ENCODE data around the gene HDGF. TPM values are rescaled to one million over a fixed set of nuclear protein-coding genes. Genes with fewer than 3 reads are reported as not detected.
"Not testable (repeated sequence)": the region's sequence is repeated elsewhere in the genome, so short reads cannot be mapped to it uniquely, and the experiment has no call there.

The HDGF gene
- total and polyA plus RNA-seq, 4 donors = 41.7 to 148 (median 119) TPM

GRCh38 chr1:156757572-156758253 lies 6.2 kb upstream of the HDGF start:
- not testable (repeated sequence) for H3K36me3 ChIP-seq (ENCODE audit: control insufficient read depth in 4 of 4, insufficient read depth in 3 of 4, low read depth in 1 of 4, low read length in 3 of 4); DNase-seq (ENCODE audit: low spot score); H3K9ac ChIP-seq (ENCODE audit: low read depth in 1 of 2, low read length in 2 of 2); H3K9me3 ChIP-seq (ENCODE audit: control insufficient read depth in 4 of 4, low read length in 3 of 4); H3K4me3 ChIP-seq (ENCODE audit: low read depth in 1 of 3, low read length in 3 of 3); H3K27ac ChIP-seq (ENCODE audit: low read depth in 1 of 2, low read length in 2 of 2); H3K27me3 ChIP-seq (ENCODE audit: control insufficient read depth in 4 of 4, insufficient read depth in 4 of 4, low read length in 3 of 4)
- peaks cover 4 to 11% (median 8%) of the 10 kb centered on the region in 4 donors for H3K4me1 ChIP-seq (ENCODE audit: control insufficient read depth in 4 of 4, insufficient read depth in 4 of 4, low read length in 3 of 4)
- WGBS = 97% methylated on average over 10 of the region's 10 CpGs

GRCh38 chr1:156756355-156756754 lies 4.9 kb upstream of the HDGF start:
- WGBS = 98% methylated on average over 1 of the region's 1 CpG
- peaks cover 4 to 17% (median 13%) of the 10 kb centered on the region in 4 donors for H3K4me1 ChIP-seq (ENCODE audit: control insufficient read depth in 4 of 4, insufficient read depth in 4 of 4, low read length in 3 of 4)
- H3K9me3 ChIP-seq (ENCODE audit: control insufficient read depth in 4 of 4, low read length in 3 of 4) = no peaks in the 10 kb centered on the region
- no peak overlapping the region for H3K9ac ChIP-seq (ENCODE audit: low read depth in 1 of 2, low read length in 2 of 2)
- no peak overlapping the region for H3K4me3 ChIP-seq (ENCODE audit: low read depth in 1 of 3, low read length in 3 of 3)
- no peak for TF ChIP-seq NR2F2 (IDR thresholded peaks at IDR 0.05)
- no peak for TF ChIP-seq RXRA (IDR thresholded peaks at IDR 0.05)
- no peak for TF ChIP-seq CTCF (IDR thresholded peaks at IDR 0.05; ENCODE audit: low read depth, low read length, missing input control)
- no peak for TF ChIP-seq EGR1 (IDR thresholded peaks at IDR 0.05; ENCODE audit: low read depth in 2 of 2)
- no peak for TF ChIP-seq MAX (IDR thresholded peaks at IDR 0.05)
- TF ChIP-seq, protein P1, sequence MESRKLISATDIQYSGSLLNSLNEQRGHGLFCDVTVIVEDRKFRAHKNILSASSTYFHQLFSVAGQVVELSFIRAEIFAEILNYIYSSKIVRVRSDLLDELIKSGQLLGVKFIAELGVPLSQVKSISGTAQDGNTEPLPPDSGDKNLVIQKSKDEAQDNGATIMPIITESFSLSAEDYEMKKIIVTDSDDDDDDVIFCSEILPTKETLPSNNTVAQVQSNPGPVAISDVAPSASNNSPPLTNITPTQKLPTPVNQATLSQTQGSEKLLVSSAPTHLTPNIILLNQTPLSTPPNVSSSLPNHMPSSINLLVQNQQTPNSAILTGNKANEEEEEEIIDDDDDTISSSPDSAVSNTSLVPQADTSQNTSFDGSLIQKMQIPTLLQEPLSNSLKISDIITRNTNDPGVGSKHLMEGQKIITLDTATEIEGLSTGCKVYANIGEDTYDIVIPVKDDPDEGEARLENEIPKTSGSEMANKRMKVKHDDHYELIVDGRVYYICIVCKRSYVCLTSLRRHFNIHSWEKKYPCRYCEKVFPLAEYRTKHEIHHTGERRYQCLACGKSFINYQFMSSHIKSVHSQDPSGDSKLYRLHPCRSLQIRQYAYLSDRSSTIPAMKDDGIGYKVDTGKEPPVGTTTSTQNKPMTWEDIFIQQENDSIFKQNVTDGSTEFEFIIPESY (IDR thresholded peaks at IDR 0.05) = no peak
- no peak for TF ChIP-seq HNF4A (conservative IDR thresholded peaks at IDR 0.05)
- no peak for TF ChIP-seq REST (IDR thresholded peaks at IDR 0.05)
- TF ChIP-seq, protein P2, sequence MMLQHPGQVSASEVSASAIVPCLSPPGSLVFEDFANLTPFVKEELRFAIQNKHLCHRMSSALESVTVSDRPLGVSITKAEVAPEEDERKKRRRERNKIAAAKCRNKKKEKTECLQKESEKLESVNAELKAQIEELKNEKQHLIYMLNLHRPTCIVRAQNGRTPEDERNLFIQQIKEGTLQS (IDR thresholded peaks at IDR 0.05) = no peak
- no peak for TF ChIP-seq GABPA (IDR thresholded peaks at IDR 0.05 in 1 of 2, conservative IDR thresholded peaks at IDR 0.05 in 1 of 2)
- no peak for TF ChIP-seq SP1 (IDR thresholded peaks at IDR 0.05)
- no peak for TF ChIP-seq FOXA2 (IDR thresholded peaks at IDR 0.05)
- no peak for TF ChIP-seq RAD21 (IDR thresholded peaks at IDR 0.05)
- no peak for TF ChIP-seq TAF1 (conservative IDR thresholded peaks at IDR 0.05)
- TF ChIP-seq JUND (IDR thresholded peaks at IDR 0.05) = no peak
- no peak for TF ChIP-seq FOXA1 (IDR thresholded peaks at IDR 0.05)
- H3K27me3 ChIP-seq (ENCODE audit: control insufficient read depth in 4 of 4, insufficient read depth in 4 of 4, low read length in 3 of 4) = no peaks in the 10 kb centered on the region
- H3K36me3 ChIP-seq (ENCODE audit: control insufficient read depth in 4 of 4, insufficient read depth in 3 of 4, low read depth in 1 of 4, low read length in 3 of 4) = no peaks in the 10 kb centered on the region
- H3K27ac ChIP-seq (ENCODE audit: low read depth in 1 of 2, low read length in 2 of 2) = no peak overlapping the region
- DNase-seq (ENCODE audit: low spot score) = no peak
